ENCODE data around the gene TTC22. TPM values are rescaled to one million over a fixed set of nuclear protein-coding genes. Genes with fewer than 3 reads are reported as not detected.

The TTC22 gene
- total RNA-seq, 1 experiment from 2014 or later: 0.63 TPM

DNA sequence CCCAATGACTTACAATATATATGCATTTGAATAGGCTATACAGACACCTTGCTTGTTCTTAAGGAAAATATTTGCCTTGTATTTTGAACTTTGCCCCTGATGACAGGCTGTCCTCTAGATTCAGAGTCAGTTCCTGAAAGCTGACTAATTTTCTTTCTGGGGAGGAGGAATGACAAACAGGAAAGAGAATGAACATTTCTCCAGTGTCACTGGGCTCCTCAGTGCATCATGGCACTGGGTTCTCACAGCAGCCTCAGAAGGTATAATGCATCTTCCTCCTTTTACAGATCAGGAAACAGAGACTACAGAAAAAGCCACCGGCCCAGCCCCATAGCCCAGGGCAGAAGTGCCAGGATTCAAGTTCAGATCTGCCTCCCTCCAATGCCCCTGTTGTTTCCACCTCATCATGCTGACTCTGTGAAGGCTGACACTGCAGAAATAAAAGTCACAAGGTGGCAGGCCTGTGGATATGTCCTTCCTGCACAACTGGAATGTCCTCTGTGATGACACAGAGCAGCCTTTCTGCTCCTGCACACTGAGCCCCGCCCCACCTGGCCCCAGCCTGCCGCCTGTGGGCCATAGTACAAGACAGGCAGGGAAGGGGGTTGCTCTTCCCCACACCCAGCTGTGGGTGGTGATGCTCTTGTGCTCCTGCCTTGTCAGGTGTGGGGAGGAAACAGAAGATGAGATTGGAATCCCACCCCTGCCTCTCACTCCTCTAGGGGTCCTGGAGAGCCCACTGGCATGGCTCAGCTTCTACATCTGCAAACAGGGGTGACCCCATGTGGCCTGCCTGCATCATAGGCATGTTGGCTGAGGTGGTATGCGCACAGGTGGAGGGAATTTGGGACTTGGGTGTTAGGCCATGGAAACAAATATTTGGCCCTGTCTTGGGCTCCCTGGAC, 6.4 kb downstream of the TTC22 start:
- Mint-ChIP-seq H3K27ac (no peak overlapping the region), H3K4me3 (no peak overlapping the region), H3K4me1 (peaks cover 22% of the 10 kb centered on the region), H3K27me3 (ENCODE audit: low read depth) (no peaks in the 10 kb centered on the region; the same call in none of the 2 replicates), H3K9me3 (peaks cover 6% of the 10 kb centered on the region; the same call in 1 of the 2 replicates), H3K36me3 (no peaks in the 10 kb centered on the region)
- ChIA-PET POLR2A (no interaction called here), CTCF (interaction anchor here (0.8 to 1.6 kb wide), 5 partner anchors 14 to 246 kb away, joined by 3 to 5 read pairs (median 3); partner anchors contain the start of gene ACOT11)
- DNase-seq (ENCODE audit: low spot score) (no peak), ATAC-seq (peak; percentile 28)
- TF ChIP-seq ELF4 (CRISPR knock-in tag; IDR thresholded peaks at IDR 0.05; ENCODE audit: low read depth) (no peak), ZNF423 (CRISPR knock-in tag; IDR thresholded peaks at IDR 0.05) (peak; percentile 41; the same call in 1 of the 2 replicates)

DNA sequence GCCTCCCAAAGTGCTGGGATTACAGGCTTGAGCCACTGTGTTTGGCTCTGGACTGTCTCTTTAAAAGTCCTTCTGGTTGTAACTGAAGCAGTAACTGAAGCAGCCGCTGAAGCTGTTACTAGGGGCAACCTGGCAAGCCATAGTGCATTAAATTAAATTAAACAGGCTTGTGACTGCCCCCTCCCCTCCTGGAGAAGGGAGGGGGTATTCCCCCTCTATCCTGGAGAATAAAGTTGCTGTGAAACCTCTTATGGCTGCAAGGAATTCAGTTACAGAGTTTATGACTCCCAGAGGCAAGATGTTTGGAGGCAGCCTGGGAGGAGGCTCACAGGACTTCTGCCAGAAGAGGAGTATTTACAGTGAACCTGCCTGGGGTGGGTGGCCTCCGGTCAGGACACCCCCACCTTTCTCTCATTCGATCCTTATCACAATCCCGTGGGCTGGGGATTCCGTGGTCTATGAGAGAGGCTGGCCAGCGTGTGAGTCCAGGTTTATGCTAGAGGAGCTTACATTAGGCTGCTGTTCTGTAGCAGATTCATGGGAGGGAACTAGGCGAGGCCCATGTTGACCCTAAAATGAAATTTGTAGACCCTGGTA, 8.3 kb downstream of the TTC22 start:
- H3K9me3 Mint-ChIP-seq: peaks cover 6% of the 10 kb centered on the region; the same call in 1 of the 2 replicates
- no peaks in the 10 kb centered on the region; the same call in 1 of the 2 replicates for H3K27me3 Mint-ChIP-seq (ENCODE audit: low read depth)
- H3K36me3 Mint-ChIP-seq: no peaks in the 10 kb centered on the region
- ATAC-seq (no peak), DNase-seq (ENCODE audit: low spot score) (no peak)
- CTCF ChIA-PET: interaction anchor here (0.6 to 2.4 kb wide), 41 partner anchors 8 to 800 kb away, joined by 3 to 47 read pairs (median 6); partner anchors contain the start of genes ACOT11, PARS2, TCEANC2 and TMEM59
- TF ChIP-seq ZNF121 (CRISPR knock-in tag; IDR thresholded peaks at IDR 0.05) (no peak), ZNF671 (CRISPR knock-in tag; IDR thresholded peaks at IDR 0.05) (no peak), PRRX2 (CRISPR knock-in tag; IDR thresholded peaks at IDR 0.05) (no peak), SP1 (CRISPR knock-in tag; conservative IDR thresholded peaks at IDR 0.05) (no peak), ZNF396 (CRISPR knock-in tag; IDR thresholded peaks at IDR 0.05; ENCODE audit: borderline replicate concordance) (no peak), OVOL2 (CRISPR knock-in tag; IDR thresholded peaks at IDR 0.05; ENCODE audit: borderline replicate concordance) (no peak), ZNF263 (CRISPR knock-in tag; IDR thresholded peaks at IDR 0.05; ENCODE audit: low read depth) (no peak), SMAD3 (CRISPR knock-in tag; IDR thresholded peaks at IDR 0.05; ENCODE audit: borderline replicate concordance) (no peak)
- TF ChIP-seq, protein P1, sequence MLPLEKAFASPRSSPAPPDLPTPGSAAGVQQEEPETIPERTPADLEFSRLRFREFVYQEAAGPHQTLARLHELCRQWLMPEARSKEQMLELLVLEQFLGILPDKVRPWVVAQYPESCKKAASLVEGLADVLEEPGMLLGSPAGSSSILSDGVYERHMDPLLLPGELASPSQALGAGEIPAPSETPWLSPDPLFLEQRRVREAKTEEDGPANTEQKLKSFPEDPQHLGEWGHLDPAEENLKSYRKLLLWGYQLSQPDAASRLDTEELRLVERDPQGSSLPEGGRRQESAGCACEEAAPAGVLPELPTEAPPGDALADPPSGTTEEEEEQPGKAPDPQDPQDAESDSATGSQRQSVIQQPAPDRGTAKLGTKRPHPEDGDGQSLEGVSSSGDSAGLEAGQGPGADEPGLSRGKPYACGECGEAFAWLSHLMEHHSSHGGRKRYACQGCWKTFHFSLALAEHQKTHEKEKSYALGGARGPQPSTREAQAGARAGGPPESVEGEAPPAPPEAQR (CRISPR knock-in tag; IDR thresholded peaks at IDR 0.05): no peak
- TF ChIP-seq, protein P2, sequence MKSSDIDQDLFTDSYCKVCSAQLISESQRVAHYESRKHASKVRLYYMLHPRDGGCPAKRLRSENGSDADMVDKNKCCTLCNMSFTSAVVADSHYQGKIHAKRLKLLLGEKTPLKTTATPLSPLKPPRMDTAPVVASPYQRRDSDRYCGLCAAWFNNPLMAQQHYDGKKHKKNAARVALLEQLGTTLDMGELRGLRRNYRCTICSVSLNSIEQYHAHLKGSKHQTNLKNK (CRISPR knock-in tag; IDR thresholded peaks at IDR 0.05): no peak
- TF ChIP-seq, protein P3, sequence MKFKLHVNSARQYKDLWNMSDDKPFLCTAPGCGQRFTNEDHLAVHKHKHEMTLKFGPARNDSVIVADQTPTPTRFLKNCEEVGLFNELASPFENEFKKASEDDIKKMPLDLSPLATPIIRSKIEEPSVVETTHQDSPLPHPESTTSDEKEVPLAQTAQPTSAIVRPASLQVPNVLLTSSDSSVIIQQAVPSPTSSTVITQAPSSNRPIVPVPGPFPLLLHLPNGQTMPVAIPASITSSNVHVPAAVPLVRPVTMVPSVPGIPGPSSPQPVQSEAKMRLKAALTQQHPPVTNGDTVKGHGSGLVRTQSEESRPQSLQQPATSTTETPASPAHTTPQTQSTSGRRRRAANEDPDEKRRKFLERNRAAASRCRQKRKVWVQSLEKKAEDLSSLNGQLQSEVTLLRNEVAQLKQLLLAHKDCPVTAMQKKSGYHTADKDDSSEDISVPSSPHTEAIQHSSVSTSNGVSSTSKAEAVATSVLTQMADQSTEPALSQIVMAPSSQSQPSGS (CRISPR knock-in tag; IDR thresholded peaks at IDR 0.05; ENCODE audit: borderline replicate concordance, low read depth): no peak
- TF ChIP-seq, protein P4, sequence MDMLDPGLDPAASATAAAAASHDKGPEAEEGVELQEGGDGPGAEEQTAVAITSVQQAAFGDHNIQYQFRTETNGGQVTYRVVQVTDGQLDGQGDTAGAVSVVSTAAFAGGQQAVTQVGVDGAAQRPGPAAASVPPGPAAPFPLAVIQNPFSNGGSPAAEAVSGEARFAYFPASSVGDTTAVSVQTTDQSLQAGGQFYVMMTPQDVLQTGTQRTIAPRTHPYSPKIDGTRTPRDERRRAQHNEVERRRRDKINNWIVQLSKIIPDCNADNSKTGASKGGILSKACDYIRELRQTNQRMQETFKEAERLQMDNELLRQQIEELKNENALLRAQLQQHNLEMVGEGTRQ (CRISPR knock-in tag; IDR thresholded peaks at IDR 0.05): no peak
- TF ChIP-seq, protein P5, sequence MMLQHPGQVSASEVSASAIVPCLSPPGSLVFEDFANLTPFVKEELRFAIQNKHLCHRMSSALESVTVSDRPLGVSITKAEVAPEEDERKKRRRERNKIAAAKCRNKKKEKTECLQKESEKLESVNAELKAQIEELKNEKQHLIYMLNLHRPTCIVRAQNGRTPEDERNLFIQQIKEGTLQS (CRISPR knock-in tag; conservative IDR thresholded peaks at IDR 0.05): no peak
- TF ChIP-seq, protein P6, sequence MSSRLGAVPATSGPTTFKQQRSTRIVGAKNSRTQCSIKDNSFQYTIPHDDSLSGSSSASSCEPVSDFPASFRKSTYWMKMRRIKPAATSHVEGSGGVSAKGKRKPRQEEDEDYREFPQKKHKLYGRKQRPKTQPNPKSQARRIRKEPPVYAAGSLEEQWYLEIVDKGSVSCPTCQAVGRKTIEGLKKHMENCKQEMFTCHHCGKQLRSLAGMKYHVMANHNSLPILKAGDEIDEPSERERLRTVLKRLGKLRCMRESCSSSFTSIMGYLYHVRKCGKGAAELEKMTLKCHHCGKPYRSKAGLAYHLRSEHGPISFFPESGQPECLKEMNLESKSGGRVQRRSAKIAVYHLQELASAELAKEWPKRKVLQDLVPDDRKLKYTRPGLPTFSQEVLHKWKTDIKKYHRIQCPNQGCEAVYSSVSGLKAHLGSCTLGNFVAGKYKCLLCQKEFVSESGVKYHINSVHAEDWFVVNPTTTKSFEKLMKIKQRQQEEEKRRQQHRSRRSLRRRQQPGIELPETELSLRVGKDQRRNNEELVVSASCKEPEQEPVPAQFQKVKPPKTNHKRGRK (CRISPR knock-in tag; IDR thresholded peaks at IDR 0.05; ENCODE audit: borderline replicate concordance): no peak
- TF ChIP-seq, protein P7, sequence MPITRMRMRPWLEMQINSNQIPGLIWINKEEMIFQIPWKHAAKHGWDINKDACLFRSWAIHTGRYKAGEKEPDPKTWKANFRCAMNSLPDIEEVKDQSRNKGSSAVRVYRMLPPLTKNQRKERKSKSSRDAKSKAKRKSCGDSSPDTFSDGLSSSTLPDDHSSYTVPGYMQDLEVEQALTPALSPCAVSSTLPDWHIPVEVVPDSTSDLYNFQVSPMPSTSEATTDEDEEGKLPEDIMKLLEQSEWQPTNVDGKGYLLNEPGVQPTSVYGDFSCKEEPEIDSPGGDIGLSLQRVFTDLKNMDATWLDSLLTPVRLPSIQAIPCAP (CRISPR knock-in tag; IDR thresholded peaks at IDR 0.05): no peak
- H3K4me1 Mint-ChIP-seq: peaks cover 38% of the 10 kb centered on the region
- H3K27ac Mint-ChIP-seq: no peak overlapping the region
- no peak overlapping the region for H3K4me3 Mint-ChIP-seq
- POLR2A ChIA-PET: interaction anchor here (1.3 kb wide), 1 partner anchor 8 kb away, joined by 3 read pairs; the partner anchor contains the start of gene TTC22
